Measurements from ENCODE around the gene GPC6. TPM values are rescaled to one million over a fixed set of nuclear protein-coding genes. Genes with fewer than 3 reads are reported as not detected.
"Not testable (repeated sequence)": the region's sequence is repeated elsewhere in the genome, so short reads cannot be mapped to it uniquely, and the experiment has no call there.

GPC6 gene
- total RNA-seq, 2 donors from 2014 or later: not detected

DNA sequence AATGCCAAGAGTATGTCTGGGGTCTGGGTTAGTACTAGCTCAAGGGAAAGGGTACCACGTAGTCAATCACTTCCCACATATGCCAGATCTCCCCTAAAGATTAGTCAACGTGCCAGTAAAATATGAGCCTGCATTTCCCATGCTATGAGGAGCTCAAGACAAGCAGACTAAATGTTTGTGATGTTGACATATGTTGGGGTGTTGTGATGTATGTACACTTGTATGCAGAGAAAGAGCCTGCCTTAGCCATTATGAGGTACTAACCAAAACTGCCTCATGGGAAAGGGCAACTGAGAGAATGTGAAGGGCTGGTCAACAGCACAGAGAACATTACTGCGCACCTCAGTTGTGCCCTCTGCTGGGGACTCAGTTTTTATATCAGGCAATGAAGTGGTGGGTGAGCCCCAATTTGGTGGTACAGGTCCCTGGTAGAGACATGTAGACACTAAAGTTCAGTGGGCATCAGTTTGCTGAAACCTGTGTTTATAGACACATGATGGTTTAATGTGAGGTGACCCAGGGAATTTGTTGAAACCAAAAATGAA lies 965.9 kb downstream of the GPC6 start:
- no peak overlapping the region for H3K27ac Mint-ChIP-seq

DNA sequence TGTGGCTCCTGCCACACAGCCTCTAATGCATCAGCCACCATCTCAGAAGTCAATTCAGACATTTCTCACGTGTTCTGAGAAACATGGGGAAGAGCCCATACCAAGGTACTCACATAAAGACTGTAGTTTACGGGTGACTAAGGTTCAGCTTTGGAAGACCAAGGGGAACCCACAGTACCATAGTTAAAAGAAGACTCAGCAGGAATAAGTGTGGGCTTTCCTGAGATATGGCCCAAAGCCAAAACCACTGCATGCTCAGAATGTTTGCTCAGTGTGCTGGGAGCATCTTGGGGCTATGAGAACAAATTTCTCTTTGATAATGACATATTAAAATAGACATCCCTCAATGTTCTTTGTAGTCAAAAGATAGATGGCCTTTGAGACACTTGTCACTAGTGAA lies 969.1 kb downstream of the GPC6 start:
- Mint-ChIP-seq H3K27ac (no peak overlapping the region), H3K9me3 (no peaks in the 10 kb centered on the region), H3K36me3 (ENCODE audit: low read depth) (no peaks in the 10 kb centered on the region), H3K4me1 (no peaks in the 10 kb centered on the region), H3K4me3 (no peak overlapping the region), H3K27me3 (no peaks in the 10 kb centered on the region)
- no peak for ATAC-seq (replicated peaks)

More for the DNA sequence above, 965.9 kb downstream of the GPC6 start:
- Mint-ChIP-seq H3K4me1 (no peaks in the 10 kb centered on the region), H3K4me3 (no peak overlapping the region), H3K9me3 (no peaks in the 10 kb centered on the region), H3K36me3 (ENCODE audit: low read depth) (no peaks in the 10 kb centered on the region), H3K27me3 (peaks cover 5% of the 10 kb centered on the region)
- no peak for ATAC-seq (replicated peaks)

DNA sequence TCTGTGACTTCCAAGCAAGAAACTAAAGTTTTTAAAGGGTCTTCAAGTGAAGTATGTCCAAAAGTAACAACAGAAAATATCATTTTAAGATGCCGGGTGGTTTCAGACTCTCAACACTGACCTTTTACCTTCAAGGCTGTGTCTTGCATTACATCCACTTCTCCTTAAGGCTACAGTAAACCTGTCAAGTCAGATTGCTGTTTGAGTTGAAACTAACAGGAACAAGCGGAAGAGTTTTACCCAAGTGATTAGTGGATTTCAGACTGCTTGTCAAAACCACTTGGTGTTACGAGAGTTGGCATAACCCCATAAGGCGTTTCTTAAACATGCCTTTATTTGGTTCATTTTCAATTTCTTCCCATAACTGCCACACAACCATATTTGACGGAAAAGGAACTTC lies 969.8 kb downstream of the GPC6 start:
- H3K4me1 Mint-ChIP-seq: no peaks in the 10 kb centered on the region
- no peaks in the 10 kb centered on the region for H3K9me3 Mint-ChIP-seq
- H3K4me3 Mint-ChIP-seq: no peak overlapping the region
- H3K27ac Mint-ChIP-seq: no peak overlapping the region
- no peaks in the 10 kb centered on the region for H3K36me3 Mint-ChIP-seq (ENCODE audit: low read depth)
- no peak for ATAC-seq (replicated peaks)
- no peaks in the 10 kb centered on the region for H3K27me3 Mint-ChIP-seq

DNA sequence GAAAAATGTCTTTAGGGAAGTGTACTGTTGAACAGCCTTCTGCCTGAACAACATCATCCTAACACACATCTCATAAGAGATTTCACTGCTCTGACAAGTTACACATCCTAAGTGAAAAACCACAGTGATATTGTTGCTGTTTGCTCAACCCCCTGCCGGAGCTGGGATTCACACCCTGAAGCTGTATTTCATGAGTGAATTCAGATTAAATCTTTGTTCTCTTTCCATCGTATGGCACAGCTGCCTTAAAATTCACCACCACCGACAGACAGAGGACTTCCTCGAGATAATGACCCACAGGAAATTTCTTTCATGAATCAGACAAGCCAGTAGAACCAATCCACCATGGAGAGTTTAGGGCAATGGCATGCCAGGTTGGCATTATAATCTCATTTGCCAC lies 972.1 kb downstream of the GPC6 start:
- Mint-ChIP-seq H3K9me3 (no peaks in the 10 kb centered on the region), H3K4me3 (no peak overlapping the region), H3K36me3 (ENCODE audit: low read depth) (no peaks in the 10 kb centered on the region), H3K27ac (no peak overlapping the region), H3K4me1 (no peaks in the 10 kb centered on the region), H3K27me3 (no peaks in the 10 kb centered on the region)
- no peak for ATAC-seq (replicated peaks)

DNA sequence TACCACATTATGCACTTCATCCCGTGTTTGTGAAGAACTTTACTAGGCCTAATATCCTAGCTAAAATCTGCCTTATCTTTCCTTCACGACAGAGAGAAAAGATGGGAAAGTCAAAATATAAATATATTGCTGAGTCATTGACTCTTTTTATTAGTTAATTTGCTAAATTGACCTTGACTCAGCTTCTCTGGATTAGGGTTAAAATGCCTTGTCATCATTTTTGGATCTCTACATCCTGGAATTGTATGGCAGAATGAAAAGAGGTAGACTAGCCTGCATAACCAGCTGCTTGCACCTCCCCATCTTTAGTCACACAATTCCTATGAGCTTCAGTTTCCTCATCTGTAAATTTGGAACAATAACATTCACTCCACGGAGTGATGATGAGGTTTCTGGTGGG lies 972.5 kb downstream of the GPC6 start:
- no peaks in the 10 kb centered on the region for H3K4me1 Mint-ChIP-seq
- no peaks in the 10 kb centered on the region for H3K9me3 Mint-ChIP-seq
- ATAC-seq (replicated peaks): no peak
- H3K36me3 Mint-ChIP-seq (ENCODE audit: low read depth): no peaks in the 10 kb centered on the region
- no peak overlapping the region for H3K4me3 Mint-ChIP-seq
- H3K27ac Mint-ChIP-seq: no peak overlapping the region
- no peaks in the 10 kb centered on the region for H3K27me3 Mint-ChIP-seq

DNA sequence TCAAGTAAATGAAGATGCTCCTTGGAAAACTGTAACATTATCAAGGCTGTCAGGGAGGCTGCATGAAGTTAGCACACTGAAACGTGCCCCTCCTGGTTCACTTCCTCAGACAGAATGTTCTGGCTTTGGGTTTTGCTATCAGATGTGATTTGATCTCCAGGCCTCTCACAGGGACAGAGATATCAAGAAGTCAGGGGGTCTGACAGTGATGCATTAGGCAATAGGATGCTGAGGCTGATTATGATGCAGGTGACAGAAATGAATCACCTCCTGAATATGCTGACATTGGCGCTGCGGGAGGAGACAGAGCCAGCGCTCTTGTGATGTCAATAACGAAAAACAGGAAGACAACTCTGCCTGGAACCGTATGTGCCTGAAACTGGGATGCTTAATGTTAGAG lies 974.4 kb downstream of the GPC6 start:
- Mint-ChIP-seq H3K4me3 (no peak overlapping the region), H3K4me1 (no peaks in the 10 kb centered on the region), H3K9me3 (no peaks in the 10 kb centered on the region), H3K27ac (no peak overlapping the region), H3K27me3 (no peaks in the 10 kb centered on the region), H3K36me3 (ENCODE audit: low read depth) (no peaks in the 10 kb centered on the region)
- no peak for ATAC-seq (replicated peaks)

DNA sequence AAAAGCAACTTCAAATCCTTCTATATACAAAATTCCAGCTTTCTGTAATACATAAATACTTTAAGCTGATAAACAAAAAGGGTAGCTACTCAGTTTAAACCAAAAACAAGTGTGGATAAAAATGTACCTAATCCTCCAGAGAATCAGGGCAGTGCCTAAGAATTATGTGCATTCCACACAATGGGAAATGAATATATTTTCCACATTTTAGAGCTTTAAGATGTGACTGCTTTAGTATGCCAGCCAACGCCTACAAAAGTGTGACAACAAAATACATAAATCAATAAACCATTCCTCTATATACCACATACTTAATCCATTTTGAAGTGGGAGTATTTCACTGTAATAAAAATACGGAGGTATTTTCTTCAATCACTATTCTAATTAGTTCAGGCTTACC lies 977.6 kb downstream of the GPC6 start:
- Mint-ChIP-seq H3K27ac (no peak overlapping the region), H3K9me3 (no peaks in the 10 kb centered on the region), H3K4me1 (no peaks in the 10 kb centered on the region), H3K4me3 (no peak overlapping the region), H3K36me3 (ENCODE audit: low read depth) (no peaks in the 10 kb centered on the region), H3K27me3 (no peaks in the 10 kb centered on the region)
- ATAC-seq (replicated peaks): no peak

DNA sequence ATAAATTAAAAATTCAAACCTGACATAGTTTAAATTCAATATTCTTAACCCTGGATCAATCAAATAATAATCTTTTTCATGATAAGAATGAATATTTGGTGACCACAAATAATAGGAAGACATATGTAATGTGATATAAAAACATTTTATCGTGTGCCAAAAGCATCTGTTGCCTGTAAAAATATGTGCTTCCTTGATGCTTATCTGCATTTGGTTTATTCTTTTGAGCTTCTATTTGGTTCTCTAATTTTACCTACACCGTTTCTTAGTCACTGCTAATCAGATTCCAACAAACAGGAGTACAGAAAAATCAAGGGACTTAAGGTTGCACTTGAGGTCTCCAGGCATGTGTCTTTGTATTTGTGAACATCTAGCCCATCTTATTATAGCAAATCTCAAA lies 978.3 kb downstream of the GPC6 start:
- no peaks in the 10 kb centered on the region for H3K36me3 Mint-ChIP-seq (ENCODE audit: low read depth)
- no peaks in the 10 kb centered on the region for H3K4me1 Mint-ChIP-seq
- ATAC-seq (replicated peaks): no peak
- H3K9me3 Mint-ChIP-seq: no peaks in the 10 kb centered on the region
- no peak overlapping the region for H3K27ac Mint-ChIP-seq
- H3K27me3 Mint-ChIP-seq: no peaks in the 10 kb centered on the region
- no peak overlapping the region for H3K4me3 Mint-ChIP-seq

DNA sequence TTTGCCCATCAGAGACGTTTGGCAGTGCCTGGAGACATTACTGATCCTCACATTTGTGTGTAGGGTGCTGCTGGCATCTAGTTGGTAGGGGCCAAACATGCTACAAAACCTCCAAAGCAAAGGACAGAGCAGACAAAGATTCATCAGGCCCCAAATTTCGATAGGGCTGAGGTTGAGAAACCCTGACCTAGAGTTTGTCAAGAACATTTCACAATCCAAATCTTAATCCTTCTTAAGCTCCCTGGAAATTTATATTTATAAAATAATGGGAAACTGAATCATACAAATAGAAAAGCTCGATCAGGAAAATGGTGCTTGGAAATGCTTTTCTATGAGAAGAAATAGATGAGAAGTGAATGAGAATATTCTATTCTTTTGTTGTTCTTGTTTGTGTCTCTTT lies 979.3 kb downstream of the GPC6 start:
- Mint-ChIP-seq H3K9me3 (no peaks in the 10 kb centered on the region), H3K4me3 (no peak overlapping the region), H3K4me1 (no peaks in the 10 kb centered on the region), H3K27me3 (no peaks in the 10 kb centered on the region), H3K36me3 (ENCODE audit: low read depth) (no peaks in the 10 kb centered on the region), H3K27ac (no peak overlapping the region)
- no peak for ATAC-seq (replicated peaks)

DNA sequence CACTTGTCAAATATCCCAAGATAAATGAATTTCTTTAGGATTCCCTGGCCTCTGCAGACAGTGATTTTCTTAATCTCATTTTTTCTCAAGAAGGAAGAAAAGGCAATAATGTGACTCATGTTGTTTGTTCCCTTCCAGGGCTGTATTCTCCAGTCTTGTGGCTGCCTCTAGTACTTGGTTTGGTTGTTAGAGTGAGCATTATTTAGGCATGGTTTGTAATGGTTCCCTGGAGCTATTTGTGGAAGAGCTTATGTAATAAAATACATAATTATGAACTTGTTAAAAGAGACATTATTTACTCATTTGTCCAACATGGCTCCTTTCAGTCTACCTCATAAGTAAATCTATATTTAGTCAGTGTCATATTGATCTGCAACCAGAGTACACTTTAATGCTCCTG lies 982.5 kb downstream of the GPC6 start:
- Mint-ChIP-seq H3K9me3 (no peaks in the 10 kb centered on the region), H3K27ac (no peak overlapping the region), H3K4me3 (no peak overlapping the region), H3K36me3 (ENCODE audit: low read depth) (no peaks in the 10 kb centered on the region), H3K4me1 (no peaks in the 10 kb centered on the region), H3K27me3 (no peaks in the 10 kb centered on the region)
- no peak for ATAC-seq (replicated peaks)

DNA sequence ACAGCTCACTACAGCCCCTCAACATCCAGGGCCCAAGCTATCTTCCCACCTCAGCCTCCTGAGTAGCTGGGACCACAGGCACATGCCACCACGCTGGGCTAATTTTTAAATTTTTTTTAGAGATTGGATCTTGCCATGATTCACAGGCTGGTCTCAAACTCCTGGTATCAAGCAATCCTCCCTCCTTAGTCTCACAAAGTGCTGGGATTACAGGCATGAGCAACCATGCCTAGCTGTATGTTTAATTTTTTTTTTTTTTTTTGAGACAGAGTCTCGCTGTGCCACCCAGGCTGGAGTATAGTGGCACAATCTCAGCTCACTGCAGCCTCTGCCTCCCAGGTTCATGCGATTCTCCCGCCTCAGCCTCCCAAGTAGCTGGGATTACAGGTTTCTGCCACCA lies 983.3 kb downstream of the GPC6 start:
- not testable (repeated sequence) for H3K27me3 Mint-ChIP-seq; ATAC-seq (replicated peaks); H3K4me3 Mint-ChIP-seq; H3K9me3 Mint-ChIP-seq; H3K27ac Mint-ChIP-seq; H3K36me3 Mint-ChIP-seq (ENCODE audit: low read depth); H3K4me1 Mint-ChIP-seq

DNA sequence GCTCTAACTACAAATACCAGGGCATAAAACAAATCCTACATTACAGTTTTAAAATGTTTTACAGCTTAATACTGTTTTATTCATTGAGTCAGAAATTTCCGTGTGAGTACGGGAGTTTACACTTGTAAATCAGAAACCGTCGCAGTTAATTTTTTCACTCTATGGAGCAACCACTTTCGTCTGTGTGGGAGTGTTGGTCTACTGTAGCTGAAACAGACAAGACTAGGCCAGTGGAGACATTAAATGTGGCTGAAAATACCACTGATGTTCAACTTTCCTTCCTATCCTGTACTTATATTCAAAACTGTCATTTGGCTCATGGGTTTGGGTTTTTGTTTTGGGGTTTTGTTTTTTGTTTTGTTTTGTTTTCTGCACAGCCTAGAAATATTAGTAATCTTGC lies 984.2 kb downstream of the GPC6 start:
- no peak overlapping the region for H3K27ac Mint-ChIP-seq
- no peaks in the 10 kb centered on the region for H3K9me3 Mint-ChIP-seq
- H3K4me1 Mint-ChIP-seq: no peaks in the 10 kb centered on the region
- peak; percentile 84 for ATAC-seq (replicated peaks)
- no peaks in the 10 kb centered on the region for H3K27me3 Mint-ChIP-seq
- no peaks in the 10 kb centered on the region for H3K36me3 Mint-ChIP-seq (ENCODE audit: low read depth)
- H3K4me3 Mint-ChIP-seq: no peak overlapping the region

DNA sequence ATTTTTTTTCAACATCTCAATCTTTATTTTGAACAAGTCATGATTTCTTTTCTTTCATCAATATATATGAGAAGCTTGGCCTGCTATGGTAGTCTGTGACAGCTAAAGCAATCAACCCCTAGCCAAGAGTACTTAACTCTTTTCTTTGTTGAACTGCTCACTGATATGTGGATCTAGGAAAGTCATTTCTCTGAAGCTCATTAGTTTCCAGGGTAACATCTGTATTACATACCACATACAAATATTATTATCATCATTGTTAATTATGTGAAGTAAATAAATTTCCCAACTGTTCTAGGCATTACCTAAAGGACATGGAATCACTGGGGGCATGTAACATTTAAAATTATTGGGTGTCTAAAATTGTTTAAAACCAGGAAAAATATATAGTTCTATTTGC lies 985.6 kb downstream of the GPC6 start:
- Mint-ChIP-seq H3K27ac (no peak overlapping the region), H3K4me1 (no peaks in the 10 kb centered on the region), H3K4me3 (no peak overlapping the region), H3K9me3 (no peaks in the 10 kb centered on the region), H3K36me3 (ENCODE audit: low read depth) (no peaks in the 10 kb centered on the region), H3K27me3 (no peaks in the 10 kb centered on the region)
- no peak for ATAC-seq (replicated peaks)

DNA sequence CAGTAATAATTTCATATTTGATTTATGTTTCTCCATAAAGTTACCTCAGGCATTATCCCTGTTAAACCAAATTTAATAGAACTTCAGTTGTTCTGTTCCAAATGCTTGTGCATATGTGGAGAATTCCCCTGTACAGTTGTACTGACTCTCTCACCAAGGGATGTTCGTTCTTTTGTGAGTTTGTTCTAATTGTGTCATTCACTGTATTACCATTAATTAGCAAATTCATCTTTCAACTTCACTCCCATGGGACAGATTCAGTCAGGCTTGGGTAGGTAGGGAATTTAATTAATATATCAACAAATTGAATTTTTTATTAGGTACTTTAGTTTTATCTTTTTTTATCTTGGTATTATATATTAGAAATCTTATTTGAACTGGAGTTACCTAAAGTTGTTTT lies 987.5 kb downstream of the GPC6 start:
- no peaks in the 10 kb centered on the region for H3K4me1 Mint-ChIP-seq
- no peak overlapping the region for H3K27ac Mint-ChIP-seq
- H3K9me3 Mint-ChIP-seq: no peaks in the 10 kb centered on the region

DNA sequence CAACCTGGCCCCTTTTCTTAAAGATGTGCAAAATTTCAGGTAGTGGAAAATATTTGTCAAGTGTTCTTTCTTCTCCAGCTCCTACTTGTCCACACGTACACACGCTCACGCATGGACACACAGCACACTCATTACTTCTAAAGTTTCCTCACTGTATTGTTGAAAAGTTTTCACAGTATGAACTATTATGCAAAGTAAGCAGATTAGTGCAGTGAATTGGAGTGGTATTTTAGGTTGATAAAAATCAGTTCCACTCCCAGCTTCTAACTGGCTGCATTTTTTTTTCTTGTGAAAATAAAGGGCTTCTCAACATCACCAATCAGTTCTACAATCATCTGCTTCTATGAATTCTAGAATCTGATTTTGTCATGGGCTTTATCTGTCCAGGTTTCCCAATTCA lies 988.4 kb downstream of the GPC6 start:
- H3K4me3 Mint-ChIP-seq: no peak overlapping the region
- H3K27me3 Mint-ChIP-seq: no peaks in the 10 kb centered on the region
- no peaks in the 10 kb centered on the region for H3K36me3 Mint-ChIP-seq (ENCODE audit: low read depth)
- no peak overlapping the region for H3K27ac Mint-ChIP-seq
- no peaks in the 10 kb centered on the region for H3K9me3 Mint-ChIP-seq
- ATAC-seq (replicated peaks): no peak
- no peaks in the 10 kb centered on the region for H3K4me1 Mint-ChIP-seq

More for the DNA sequence above, 987.5 kb downstream of the GPC6 start:
- no peak for ATAC-seq (replicated peaks)
- H3K36me3 Mint-ChIP-seq (ENCODE audit: low read depth): no peaks in the 10 kb centered on the region
- no peak overlapping the region for H3K4me3 Mint-ChIP-seq
- no peaks in the 10 kb centered on the region for H3K27me3 Mint-ChIP-seq

DNA sequence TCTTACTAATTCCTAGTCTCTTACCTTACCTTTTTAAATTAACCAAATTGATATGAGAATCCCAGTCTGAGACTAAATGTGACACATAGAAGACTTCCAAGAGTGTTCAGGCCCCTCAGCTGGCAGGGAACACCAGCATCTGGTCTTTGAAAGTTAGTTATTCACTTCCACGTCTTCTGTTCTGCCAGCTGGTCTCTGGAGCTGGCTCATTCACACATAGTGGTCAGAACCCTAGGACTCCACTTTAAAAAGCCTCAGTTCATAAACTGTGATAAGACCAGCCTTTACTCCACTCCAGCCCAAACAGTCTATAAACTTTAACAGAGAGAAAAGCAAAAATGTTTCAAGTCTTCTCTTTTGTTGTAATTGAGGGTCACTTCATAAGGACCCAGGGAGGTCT lies 989.9 kb downstream of the GPC6 start:
- no peaks in the 10 kb centered on the region for H3K36me3 Mint-ChIP-seq (ENCODE audit: low read depth)
- ATAC-seq (replicated peaks): no peak
- no peaks in the 10 kb centered on the region for H3K27me3 Mint-ChIP-seq
- no peak overlapping the region for H3K27ac Mint-ChIP-seq
- H3K4me1 Mint-ChIP-seq: no peaks in the 10 kb centered on the region
- no peak overlapping the region for H3K4me3 Mint-ChIP-seq
- H3K9me3 Mint-ChIP-seq: no peaks in the 10 kb centered on the region

Measured in activated T-helper 17 cell treated with anti-CD3 and anti-CD28 coated beads, Interleukin-2, amount 50 U/mL, for 72 hours (primary cell).